Measurements from ENCODE around the gene EDAR.

Gene EDAR

DNA sequence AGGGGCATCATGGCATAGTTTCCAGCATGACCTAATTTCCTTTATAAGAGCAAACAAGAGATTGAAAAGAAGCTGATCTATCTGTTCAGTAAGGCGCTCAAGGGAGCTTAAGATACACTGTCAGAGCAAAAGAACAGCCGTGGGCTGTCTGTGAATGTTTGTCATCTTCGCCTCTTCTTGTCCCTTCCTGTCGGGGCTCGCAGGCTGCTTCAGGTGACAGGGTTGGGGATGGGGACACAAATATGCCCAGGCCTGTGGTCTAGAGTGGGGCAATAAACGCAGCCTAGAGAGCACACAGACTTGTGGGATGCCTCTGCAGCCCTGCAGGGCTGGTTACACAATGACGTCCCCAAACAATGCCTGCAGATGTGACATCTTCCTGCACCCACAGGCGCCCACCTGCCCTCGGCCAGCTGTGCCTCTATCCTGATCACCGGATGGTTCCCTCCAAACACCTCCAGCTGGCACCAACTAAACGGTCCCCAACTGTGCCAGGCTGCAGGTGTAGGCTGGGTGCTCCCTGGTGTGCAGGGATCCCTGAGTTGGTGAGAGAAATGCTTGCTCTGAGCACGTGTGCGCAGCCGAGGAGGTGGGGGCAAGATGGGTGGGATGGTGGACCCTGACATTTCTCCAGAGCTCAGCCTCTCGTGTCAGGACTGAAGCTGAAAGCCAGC, 72.8 kb downstream of the EDAR start:
- peaks cover 11% of the 10 kb centered on the region for H3K4me1 ChIP-seq (ENCODE audit: control insufficient read depth, insufficient read depth, low read length)
- no peaks in the 10 kb centered on the region for H3K9me3 ChIP-seq (ENCODE audit: control insufficient read depth, low read length)
- H3K9ac ChIP-seq (ENCODE audit: low read length): no peak overlapping the region
- H3K4me3 ChIP-seq (ENCODE audit: low read length): no peak overlapping the region
- H3K36me3 ChIP-seq (ENCODE audit: control insufficient read depth, insufficient read depth, low read length): no peaks in the 10 kb centered on the region
- H3K27me3 ChIP-seq (ENCODE audit: control insufficient read depth, insufficient read depth, low read length): no peaks in the 10 kb centered on the region

DNA sequence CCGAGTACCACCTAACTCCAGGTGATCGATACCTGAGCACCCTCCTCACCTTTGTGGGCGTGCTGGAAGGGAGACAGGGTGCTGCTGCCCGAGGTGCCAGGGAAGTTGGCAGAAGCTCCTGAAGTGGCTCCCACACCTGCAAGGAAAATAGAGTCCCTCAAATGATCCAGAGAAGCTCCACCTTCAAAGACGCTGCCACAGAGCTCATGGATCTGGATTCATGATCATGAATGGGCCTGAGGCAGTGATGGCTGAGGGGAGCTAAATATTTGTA, 76.5 kb downstream of the EDAR start:
- no peaks in the 10 kb centered on the region for H3K9me3 ChIP-seq (ENCODE audit: control insufficient read depth, low read length)
- H3K27me3 ChIP-seq (ENCODE audit: control insufficient read depth, insufficient read depth, low read length): no peaks in the 10 kb centered on the region
- H3K4me3 ChIP-seq (ENCODE audit: low read length): no peak overlapping the region
- H3K36me3 ChIP-seq (ENCODE audit: control insufficient read depth, insufficient read depth, low read length): no peaks in the 10 kb centered on the region
- peaks cover 8% of the 10 kb centered on the region for H3K4me1 ChIP-seq (ENCODE audit: control insufficient read depth, insufficient read depth, low read length)
- H3K9ac ChIP-seq (ENCODE audit: low read length): no peak overlapping the region

DNA sequence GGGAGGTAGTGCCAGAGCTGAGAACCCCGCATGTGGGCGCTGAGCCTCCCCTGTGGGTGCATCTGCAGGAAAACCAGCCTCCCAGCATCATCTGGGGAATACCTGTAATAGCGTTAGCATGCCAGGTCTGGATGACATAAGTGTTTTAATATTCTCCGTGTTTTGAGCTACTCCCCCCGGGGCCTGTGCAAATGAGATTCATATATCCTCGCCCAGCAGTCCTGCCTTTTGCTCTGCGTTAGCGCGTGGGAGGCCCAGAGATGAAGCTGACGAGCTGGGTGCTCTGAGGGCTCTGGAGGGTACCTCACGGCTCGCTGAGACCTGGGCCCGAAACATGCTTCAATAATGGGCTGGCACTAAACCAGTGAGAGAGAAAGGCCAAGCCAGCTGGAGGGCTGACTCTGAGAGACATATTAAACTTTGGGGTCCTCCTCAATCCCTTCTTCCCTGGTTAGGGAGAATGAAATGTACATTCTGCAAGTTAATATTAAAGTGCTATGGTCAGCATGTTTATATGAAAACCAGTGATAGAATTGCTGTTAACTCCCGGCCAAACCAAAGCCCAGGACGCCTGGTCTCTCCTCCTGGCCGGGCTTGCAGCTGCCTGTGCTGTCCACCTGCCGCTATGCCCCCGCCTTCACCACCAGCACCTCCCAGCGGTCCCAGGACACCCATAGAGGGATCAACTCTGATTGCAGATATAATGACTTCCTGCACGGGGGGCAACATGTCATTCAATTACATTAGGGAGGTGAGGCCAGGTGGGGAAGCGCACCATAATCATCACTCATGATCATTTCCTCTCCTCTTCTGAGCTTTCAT, 77.0 kb downstream of the EDAR start:
- Histone ChIP-seq H3K27me3 (ENCODE audit: control insufficient read depth, insufficient read depth, low read length) (no peaks in the 10 kb centered on the region), H3K4me1 (ENCODE audit: control insufficient read depth, insufficient read depth, low read length) (peaks cover 3% of the 10 kb centered on the region), H3K9me3 (ENCODE audit: control insufficient read depth, low read length) (no peaks in the 10 kb centered on the region), H3K9ac (ENCODE audit: low read length) (no peak overlapping the region), H3K36me3 (ENCODE audit: control insufficient read depth, insufficient read depth, low read length) (no peaks in the 10 kb centered on the region), H3K4me3 (ENCODE audit: low read length) (no peak overlapping the region)

DNA sequence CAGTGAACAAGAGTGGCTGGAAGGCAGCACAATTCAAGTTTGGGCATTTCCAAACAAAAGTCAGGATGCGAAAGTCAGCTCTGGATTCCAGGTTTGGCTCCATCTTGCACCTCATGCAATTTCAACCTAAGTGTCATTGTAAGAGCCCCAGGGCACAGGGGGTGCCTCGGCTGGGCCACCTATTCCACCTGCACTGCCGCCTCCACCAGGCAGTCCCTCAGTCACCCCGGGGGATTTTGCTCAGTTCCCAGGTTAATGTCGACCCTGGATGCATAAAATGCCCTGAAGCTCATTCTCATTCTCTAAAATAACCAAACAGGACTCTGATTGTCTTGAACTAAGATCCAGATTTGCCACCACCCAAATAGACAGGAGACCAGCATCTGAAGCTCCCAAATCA, 77.6 kb downstream of the EDAR start:
- H3K36me3 ChIP-seq (ENCODE audit: control insufficient read depth, insufficient read depth, low read length): no peaks in the 10 kb centered on the region
- no peak overlapping the region for H3K9ac ChIP-seq (ENCODE audit: low read length)
- no peaks in the 10 kb centered on the region for H3K4me1 ChIP-seq (ENCODE audit: control insufficient read depth, insufficient read depth, low read length)
- H3K4me3 ChIP-seq (ENCODE audit: low read length): no peak overlapping the region
- no peaks in the 10 kb centered on the region for H3K27me3 ChIP-seq (ENCODE audit: control insufficient read depth, insufficient read depth, low read length)
- no peaks in the 10 kb centered on the region for H3K9me3 ChIP-seq (ENCODE audit: control insufficient read depth, low read length)

DNA sequence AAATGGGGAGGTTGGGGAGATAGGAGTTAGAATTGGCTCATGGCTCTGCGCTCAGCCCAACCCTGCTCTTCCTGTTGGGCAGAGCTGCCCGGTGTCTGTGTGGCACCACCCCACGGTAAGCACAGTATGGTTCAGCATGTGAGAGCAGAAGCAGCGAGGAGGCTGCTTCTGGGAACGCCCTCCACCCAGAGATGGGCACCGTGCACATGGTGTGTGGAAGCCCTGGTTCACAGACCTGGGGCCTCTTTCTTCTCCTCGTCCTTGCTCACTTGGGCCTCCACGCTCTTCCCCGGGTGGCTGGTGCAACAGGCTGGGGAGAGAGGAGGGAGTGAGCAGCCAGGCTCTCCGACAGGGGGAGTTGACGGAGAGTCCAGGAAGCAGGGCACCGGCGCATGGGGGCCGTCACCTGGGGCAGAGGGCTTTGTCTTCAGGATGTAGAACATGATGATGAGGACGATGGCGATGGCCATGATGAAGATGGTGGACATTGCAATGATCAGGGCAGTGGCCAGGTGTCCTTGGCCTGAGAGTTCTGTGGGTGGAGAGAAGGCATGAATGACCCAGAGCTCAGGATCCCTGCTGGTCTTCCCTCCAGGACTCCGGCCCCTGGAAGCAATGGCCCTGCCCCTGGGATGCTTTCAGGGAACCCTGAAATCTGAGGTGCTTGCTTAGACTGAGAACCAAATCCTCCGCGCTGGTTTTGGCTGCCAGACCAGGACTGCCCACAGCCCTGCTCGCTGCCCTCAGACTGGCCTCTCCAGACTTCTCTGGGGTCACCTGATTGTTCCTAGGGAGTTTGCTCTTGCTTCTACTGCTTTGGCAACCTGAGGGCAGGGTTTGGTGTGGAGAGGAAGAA, 78.3 kb downstream of the EDAR start:
- no peak overlapping the region for H3K4me3 ChIP-seq (ENCODE audit: low read length)
- no peaks in the 10 kb centered on the region for H3K9me3 ChIP-seq (ENCODE audit: control insufficient read depth, low read length)
- no peaks in the 10 kb centered on the region for H3K4me1 ChIP-seq (ENCODE audit: control insufficient read depth, insufficient read depth, low read length)
- no peaks in the 10 kb centered on the region for H3K36me3 ChIP-seq (ENCODE audit: control insufficient read depth, insufficient read depth, low read length)
- H3K27me3 ChIP-seq (ENCODE audit: control insufficient read depth, insufficient read depth, low read length): no peaks in the 10 kb centered on the region
- H3K9ac ChIP-seq (ENCODE audit: low read length): no peak overlapping the region

DNA sequence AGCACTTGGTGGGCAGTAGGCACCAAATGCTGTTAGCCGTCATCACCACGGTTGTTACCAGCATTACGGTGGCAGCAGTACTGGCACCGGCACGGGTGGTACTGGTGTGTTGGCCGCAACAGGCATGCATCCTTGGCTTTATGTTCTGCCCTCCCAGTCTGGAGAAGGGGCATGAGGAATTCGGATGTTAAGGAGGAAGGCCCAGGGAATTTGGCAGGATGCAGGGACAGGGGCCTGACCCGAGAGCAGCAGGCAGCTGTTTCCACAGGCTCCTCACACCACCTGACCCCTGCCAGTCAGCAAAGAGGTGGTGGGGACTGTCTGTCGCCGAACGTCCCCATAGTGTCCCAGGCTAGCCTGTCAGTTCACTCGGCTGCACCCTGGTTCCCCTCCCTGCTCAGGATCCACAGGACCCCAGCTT, 79.0 kb downstream of the EDAR start:
- Histone ChIP-seq H3K36me3 (ENCODE audit: control insufficient read depth, insufficient read depth, low read length) (no peaks in the 10 kb centered on the region), H3K9me3 (ENCODE audit: control insufficient read depth, low read length) (no peaks in the 10 kb centered on the region), H3K9ac (ENCODE audit: low read length) (no peak overlapping the region), H3K27me3 (ENCODE audit: control insufficient read depth, insufficient read depth, low read length) (no peaks in the 10 kb centered on the region), H3K4me3 (ENCODE audit: low read length) (no peak overlapping the region), H3K4me1 (ENCODE audit: control insufficient read depth, insufficient read depth, low read length) (no peaks in the 10 kb centered on the region)

DNA sequence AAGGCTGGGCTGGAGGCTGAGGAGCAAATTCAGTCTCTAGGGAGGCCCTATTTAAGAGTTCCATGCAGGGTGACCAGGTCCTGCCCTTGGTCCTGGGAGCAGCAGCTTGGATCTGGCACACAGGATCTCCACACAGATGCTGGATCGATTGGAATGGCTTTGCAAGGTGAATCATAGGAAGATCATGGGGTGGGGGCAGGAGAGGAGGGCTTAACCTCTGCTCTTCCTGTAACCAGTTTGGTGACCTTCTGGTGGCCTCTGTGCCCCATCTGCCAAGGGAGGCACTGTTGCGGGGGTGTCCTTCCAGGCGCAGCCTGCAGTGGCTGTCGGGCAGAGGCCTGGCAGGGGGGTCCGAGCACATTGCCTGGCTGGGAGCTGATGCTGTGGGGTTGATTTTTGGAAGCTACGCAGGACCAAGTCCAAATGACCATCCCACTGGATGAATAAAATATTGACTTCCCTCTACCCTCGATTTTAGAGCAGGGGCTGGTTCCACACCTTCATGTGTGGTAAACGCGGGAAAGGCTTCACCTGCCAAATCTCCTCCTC, 79.7 kb downstream of the EDAR start:
- Histone ChIP-seq H3K27me3 (ENCODE audit: control insufficient read depth, insufficient read depth, low read length) (no peaks in the 10 kb centered on the region), H3K36me3 (ENCODE audit: control insufficient read depth, insufficient read depth, low read length) (no peaks in the 10 kb centered on the region), H3K9me3 (ENCODE audit: control insufficient read depth, low read length) (no peaks in the 10 kb centered on the region), H3K4me3 (ENCODE audit: low read length) (no peak overlapping the region), H3K4me1 (ENCODE audit: control insufficient read depth, insufficient read depth, low read length) (no peaks in the 10 kb centered on the region), H3K9ac (ENCODE audit: low read length) (no peak overlapping the region)

DNA sequence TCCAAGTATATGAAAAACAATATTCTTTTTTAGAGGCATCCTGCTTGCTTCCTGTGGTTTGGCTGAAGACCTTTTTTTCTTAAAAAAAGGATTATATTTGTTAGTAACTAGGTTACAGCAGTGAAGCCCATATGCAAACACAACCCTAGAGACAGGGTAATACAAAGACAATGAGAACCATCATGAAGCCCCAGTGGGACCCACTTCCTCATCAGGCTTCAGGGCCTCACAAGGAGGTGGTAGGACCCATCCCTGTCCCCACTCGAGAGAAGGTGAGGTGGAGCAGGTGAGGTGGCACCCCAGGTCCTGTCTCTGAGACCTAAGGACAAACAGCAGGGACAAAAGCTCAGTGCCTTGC, 80.3 kb downstream of the EDAR start:
- H3K4me1 ChIP-seq (ENCODE audit: control insufficient read depth, insufficient read depth, low read length): no peaks in the 10 kb centered on the region
- no peak overlapping the region for H3K4me3 ChIP-seq (ENCODE audit: low read length)
- H3K36me3 ChIP-seq (ENCODE audit: control insufficient read depth, insufficient read depth, low read length): no peaks in the 10 kb centered on the region
- H3K9me3 ChIP-seq (ENCODE audit: control insufficient read depth, low read length): no peaks in the 10 kb centered on the region
- no peak overlapping the region for H3K9ac ChIP-seq (ENCODE audit: low read length)
- no peaks in the 10 kb centered on the region for H3K27me3 ChIP-seq (ENCODE audit: control insufficient read depth, insufficient read depth, low read length)

DNA sequence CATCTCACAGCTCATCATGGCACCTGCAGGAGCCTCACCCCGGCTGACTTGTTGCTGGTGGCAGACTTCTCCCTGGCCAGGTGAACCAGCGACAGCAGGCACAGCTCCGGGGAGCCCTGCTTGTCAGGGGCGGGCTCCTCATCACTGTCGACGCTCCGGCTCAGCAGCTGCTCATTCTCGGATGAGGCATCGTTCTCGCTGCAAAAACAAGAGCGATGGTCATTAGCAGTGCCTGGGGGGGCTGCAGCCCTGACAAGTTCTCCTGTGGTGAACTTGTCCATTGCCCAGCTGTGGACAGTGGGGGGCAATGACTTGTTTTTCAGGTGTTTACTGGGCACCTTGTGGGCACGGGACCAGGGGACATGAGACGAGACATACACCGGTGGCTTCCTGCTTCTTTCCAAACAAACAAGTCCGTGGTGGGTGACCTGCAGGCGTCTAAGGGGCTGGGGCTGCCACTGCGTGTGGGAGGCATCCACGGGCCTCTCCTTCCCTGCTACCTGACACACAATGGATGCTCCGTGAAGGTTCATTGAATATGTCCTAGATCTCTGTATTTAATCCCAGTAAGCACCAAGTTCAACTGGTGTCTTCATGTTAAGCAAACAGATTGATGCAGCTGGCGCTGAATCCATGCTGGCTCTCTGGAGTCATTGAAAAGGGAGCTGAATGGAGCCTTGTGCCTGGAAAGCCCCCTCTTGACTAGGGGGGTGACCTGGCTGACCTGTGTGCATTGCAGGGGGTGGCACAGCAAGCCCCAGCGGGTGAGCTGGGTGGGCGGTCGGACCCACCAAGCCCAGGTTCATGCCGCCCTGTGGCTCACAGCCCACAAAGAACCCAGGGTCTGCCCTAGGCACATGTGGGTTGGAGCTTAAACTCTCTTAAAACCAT, 81.0 kb downstream of the EDAR start:
- H3K27me3 ChIP-seq (ENCODE audit: control insufficient read depth, insufficient read depth, low read length): no peaks in the 10 kb centered on the region
- H3K9me3 ChIP-seq (ENCODE audit: control insufficient read depth, low read length): no peaks in the 10 kb centered on the region
- H3K36me3 ChIP-seq (ENCODE audit: control insufficient read depth, insufficient read depth, low read length): no peaks in the 10 kb centered on the region
- H3K4me3 ChIP-seq (ENCODE audit: low read length): no peak overlapping the region
- no peak overlapping the region for H3K9ac ChIP-seq (ENCODE audit: low read length)
- no peaks in the 10 kb centered on the region for H3K4me1 ChIP-seq (ENCODE audit: control insufficient read depth, insufficient read depth, low read length)

DNA sequence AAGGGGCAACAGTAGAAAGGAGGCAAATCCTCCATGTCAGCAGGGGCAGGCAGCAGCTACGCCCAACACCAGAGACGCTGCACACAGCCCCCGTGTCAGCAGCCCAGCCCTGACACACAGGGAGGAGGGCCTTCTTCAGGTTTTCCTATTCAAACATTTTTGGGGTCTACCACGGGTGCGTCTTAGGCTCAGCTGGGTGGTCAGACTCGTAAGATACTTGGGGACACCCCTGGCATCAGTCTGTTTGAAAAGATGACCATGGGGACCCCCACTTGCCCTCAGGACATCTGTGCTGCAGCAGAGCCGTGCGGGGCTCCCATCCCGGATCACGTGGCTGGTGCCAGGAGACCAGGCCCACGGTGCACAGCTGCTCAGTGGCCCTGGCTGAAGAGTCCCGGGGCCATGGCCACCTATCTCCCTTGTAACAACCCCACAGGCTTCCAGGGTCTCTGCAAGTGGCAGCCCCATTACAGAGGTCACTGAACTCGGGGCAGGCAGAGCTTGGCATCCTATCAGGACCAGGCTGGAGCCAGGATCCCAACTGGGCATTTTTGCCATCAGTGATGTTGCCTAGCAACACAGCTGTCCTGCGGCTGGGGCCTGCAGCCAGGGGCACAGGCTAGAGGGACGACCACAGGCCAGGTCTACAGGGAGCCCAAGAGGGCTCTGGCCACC, 82.5 kb downstream of the EDAR start:
- Histone ChIP-seq H3K27me3 (ENCODE audit: control insufficient read depth, insufficient read depth, low read length) (no peaks in the 10 kb centered on the region), H3K9ac (ENCODE audit: low read length) (no peak overlapping the region), H3K36me3 (ENCODE audit: control insufficient read depth, insufficient read depth, low read length) (no peaks in the 10 kb centered on the region), H3K4me3 (ENCODE audit: low read length) (no peak overlapping the region), H3K4me1 (ENCODE audit: control insufficient read depth, insufficient read depth, low read length) (no peaks in the 10 kb centered on the region), H3K9me3 (ENCODE audit: control insufficient read depth, low read length) (no peaks in the 10 kb centered on the region)

DNA sequence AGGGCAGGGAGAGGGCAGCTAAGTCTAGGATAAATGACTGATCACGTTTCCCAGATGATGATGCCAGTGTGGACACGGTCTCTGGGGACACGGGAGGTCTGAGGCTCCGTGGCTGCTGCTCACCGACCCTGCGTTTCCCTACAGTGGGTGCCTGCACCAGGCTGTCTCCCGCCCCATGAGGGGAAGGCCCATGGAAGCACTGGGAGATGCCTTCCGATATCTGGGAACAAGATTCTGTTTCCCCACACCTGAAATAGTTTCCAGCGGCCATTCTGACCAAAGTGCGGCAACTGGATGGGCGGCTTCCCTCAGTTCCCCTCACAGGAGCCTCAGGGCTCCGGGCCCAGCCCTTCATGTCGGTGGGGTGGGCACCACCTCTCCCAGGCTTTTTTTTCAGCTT, 83.1 kb downstream of the EDAR start:
- no peaks in the 10 kb centered on the region for H3K4me1 ChIP-seq (ENCODE audit: control insufficient read depth, insufficient read depth, low read length)
- H3K36me3 ChIP-seq (ENCODE audit: control insufficient read depth, insufficient read depth, low read length): no peaks in the 10 kb centered on the region
- no peaks in the 10 kb centered on the region for H3K9me3 ChIP-seq (ENCODE audit: control insufficient read depth, low read length)
- no peaks in the 10 kb centered on the region for H3K27me3 ChIP-seq (ENCODE audit: control insufficient read depth, insufficient read depth, low read length)
- no peak overlapping the region for H3K4me3 ChIP-seq (ENCODE audit: low read length)
- no peak overlapping the region for H3K9ac ChIP-seq (ENCODE audit: low read length)

Data from mucosa of stomach (tissue), 1 donor.